ENCODE data around the gene ADARB1. TPM values are rescaled to one million over a fixed set of nuclear protein-coding genes. Genes with fewer than 3 reads are reported as not detected.

The ADARB1 gene
- total RNA-seq, 3 donors from 2014 or later (not counting 1 experiment from before 2014, with no cell fraction given), result 20.7 to 28.0 (median 26.6) TPM

GRCh38 chr21:45253633-45254459 is 179.5 kb downstream of the ADARB1 start:
- 94% methylated on average over 28 of the region's 28 CpGs for WGBS (ENCODE audit: insufficient coverage)
- no peak for DNase-seq

GRCh38 chr21:45254460-45254930 is 180.1 kb downstream of the ADARB1 start:
- no peak overlapping the region for H3K27ac ChIP-seq (ENCODE audit: low read length)
- intact Hi-C loops (cut with micrococcal nuclease), result no loop called here
- 92% methylated on average over 17 of the region's 17 CpGs for WGBS (ENCODE audit: insufficient coverage)
- H3K9me3 ChIP-seq (ENCODE audit: control insufficient read depth, insufficient read depth, low read length), result no peaks in the 10 kb centered on the region
- peaks cover 38% of the 10 kb centered on the region for H3K4me1 ChIP-seq (ENCODE audit: control insufficient read depth, insufficient read depth, low read length)
- H3K4me3 Mint-ChIP-seq, result no peak overlapping the region
- DNase-seq, result no peak
- no peaks in the 10 kb centered on the region for H3K9me3 Mint-ChIP-seq
- H3K27me3 ChIP-seq (ENCODE audit: control insufficient read depth, insufficient read depth, low read length), result peaks cover 13% of the 10 kb centered on the region
- H3K4me1 Mint-ChIP-seq, result peaks cover 5 to 25% of the 10 kb centered on the region in 2 donors
- no peak overlapping the region for H3K4me3 ChIP-seq (ENCODE audit: low read length)
- H3K36me3 ChIP-seq (ENCODE audit: control insufficient read depth, insufficient read depth, low read length), result no peaks in the 10 kb centered on the region
- ATAC-seq, result no peak
- no peak for TF ChIP-seq CTCF (IDR thresholded peaks at IDR 0.05)
- H3K36me3 Mint-ChIP-seq, result no peaks in the 10 kb centered on the region
- H3K27me3 Mint-ChIP-seq (ENCODE audit: low read depth in 2 of 2), result peaks cover 8 to 33% of the 10 kb centered on the region in 2 donors
- no peak overlapping the region for H3K27ac Mint-ChIP-seq

More at GRCh38 chr21:45253633-45254459, 179.5 kb downstream of the ADARB1 start:
- Mint-ChIP-seq H3K27ac (no peak overlapping the region), H3K4me3 (no peak overlapping the region), H3K36me3 (no peaks in the 10 kb centered on the region), H3K9me3 (no peaks in the 10 kb centered on the region), H3K4me1 (peaks cover 5 to 25% of the 10 kb centered on the region in 2 donors), H3K27me3 (ENCODE audit: low read depth in 2 of 2) (peaks cover 13 to 36% of the 10 kb centered on the region in 2 donors)
- Histone ChIP-seq H3K27ac (ENCODE audit: low read length) (no peak overlapping the region), H3K4me3 (ENCODE audit: low read length) (no peak overlapping the region), H3K9me3 (ENCODE audit: control insufficient read depth, insufficient read depth, low read length) (no peaks in the 10 kb centered on the region), H3K36me3 (ENCODE audit: control insufficient read depth, insufficient read depth, low read length) (no peaks in the 10 kb centered on the region), H3K27me3 (ENCODE audit: control insufficient read depth, insufficient read depth, low read length) (peaks cover 8% of the 10 kb centered on the region), H3K4me1 (ENCODE audit: control insufficient read depth, insufficient read depth, low read length) (peaks cover 38% of the 10 kb centered on the region)
- TF ChIP-seq CTCF (IDR thresholded peaks at IDR 0.05), result no peak
- intact Hi-C loops (cut with micrococcal nuclease), result no loop called here
- ATAC-seq, result no peak

GRCh38 chr21:45255381-45256020 is 181.1 kb downstream of the ADARB1 start:
- ATAC-seq (peak in 2 of 3 donors; percentile 29 to 39), DNase-seq (peak in 1 of 2 donors; percentile 58)
- peaks cover 6 to 32% of the 10 kb centered on the region in 2 donors for H3K27me3 Mint-ChIP-seq (ENCODE audit: low read depth in 2 of 2)
- H3K4me1 Mint-ChIP-seq, result peaks cover 5 to 25% of the 10 kb centered on the region in 2 donors
- no peaks in the 10 kb centered on the region for H3K36me3 ChIP-seq (ENCODE audit: control insufficient read depth, insufficient read depth, low read length)
- no peaks in the 10 kb centered on the region for H3K36me3 Mint-ChIP-seq
- peaks cover 38% of the 10 kb centered on the region for H3K4me1 ChIP-seq (ENCODE audit: control insufficient read depth, insufficient read depth, low read length)
- H3K27ac Mint-ChIP-seq, result no peak overlapping the region
- peaks cover 13% of the 10 kb centered on the region for H3K27me3 ChIP-seq (ENCODE audit: control insufficient read depth, insufficient read depth, low read length)
- no peak overlapping the region for H3K27ac ChIP-seq (ENCODE audit: low read length)
- H3K4me3 Mint-ChIP-seq, result no peak overlapping the region
- H3K9me3 ChIP-seq (ENCODE audit: control insufficient read depth, insufficient read depth, low read length), result no peaks in the 10 kb centered on the region
- intact Hi-C loops (cut with micrococcal nuclease), result no loop called here
- WGBS (ENCODE audit: insufficient coverage), result 65% methylated on average over 21 of the region's 22 CpGs
- H3K9me3 Mint-ChIP-seq, result no peaks in the 10 kb centered on the region
- TF ChIP-seq CTCF (IDR thresholded peaks at IDR 0.05), result no peak
- no peak overlapping the region for H3K4me3 ChIP-seq (ENCODE audit: low read length)
